Right lobe of liver (tissue), 6 donors: ENCODE data around the gene MPPED1. TPM values are rescaled to one million over a fixed set of nuclear protein-coding genes. Genes with fewer than 3 reads are reported as not detected.

Experiments used
- ATAC-seq, 4 donors: fragments of 200-7000 bp; cut with Tn5 transposase; one replicate each; pipeline ENCODE4 v1.9.1; 2020; ENCODE audit warnings: mild to moderate bottlenecking in 4 of 4, moderate library complexity in 4 of 4
- DNase-seq, 3 donors: peaks; one replicate each; pipeline ENCODE4 v3.0.0-alpha.2; 2020
- H3K27ac ChIP-seq, 3 donors: fragments of 200-600 bp; one replicate each; pipeline ENCODE4 v1.8.0; 2022
- H3K27me3 ChIP-seq, 2 donors: fragments of 200-600 bp; one replicate each; pipeline ENCODE4 v1.8.0; 2022
- H3K36me3 ChIP-seq, 4 donors: fragments of 200-600 bp; sonication (generic) in 1 of 4; one replicate each; pipeline versions ENCODE4 v1.5.1 to v1.8.0; 2017 to 2022; ENCODE audit warnings: control low read depth in 1 of 4
- H3K4me1 ChIP-seq, 4 donors: fragments of 200-600 bp; sonication (generic) in 1 of 4; one replicate each; pipeline versions ENCODE4 v1.5.1 to v1.8.0; 2017 to 2022; ENCODE audit warnings: control low read depth in 1 of 4
- H3K4me3 ChIP-seq, 3 donors: fragments of 200-600 bp; one replicate each; pipeline ENCODE4 v1.8.0; 2022
- H3K9me3 ChIP-seq, 4 donors: fragments of 200-600 bp; sonication (generic) in 1 of 4; one replicate each; pipeline versions ENCODE4 v1.5.1 to v1.8.0; 2017 to 2022; ENCODE audit warnings: control low read depth in 1 of 4
- CTCF ChIP-seq, 4 donors: fragments of 200-600 bp in 3 of 4; fragments of 450-650 bp in 1 of 4; IDR thresholded peaks; one replicate each; pipeline versions ENCODE4 v1.5.1 to v1.8.0; 2016 to 2022; ENCODE audit warnings: antibody characterized with exemption in 4 of 4, mild to moderate bottlenecking in 2 of 4
- POLR2A ChIP-seq: fragments of 450-650 bp; IDR thresholded peaks from one replicate; pipeline ENCODE4 v1.6.1; 2017; ENCODE audit warnings: antibody characterized with exemption, mild to moderate bottlenecking
- WGBS: methylation state at CpG from one replicate; pipeline ENCODE4 v1.1.6; 2018; ENCODE audit warnings: low coverage, low lambda C conversion rate; ENCODE audit not compliant: insufficient coverage; ENCODE audit errors: missing lambda C conversion rate; 5-methylcytosine and 5-hydroxymethylcytosine counted together
- intact Hi-C, 2 donors: fragments of 100-400 bp; cut with DNase I; formaldehyde crosslinking; loops; one replicate each; pipeline versions ENCODE4 v1.11.2 to v1.14.1; 2022
- total RNA-seq, 6 experiments: library from RNA; depleted of rRNA in 2 of 6; stranded (reverse); fragments of >200 nt in 2 of 6; fragmentation: NEBNext Ultra II Directional in 3 of 6; extraction: Animal tissue kit (Norgen Biotek cat#: 25700) in 3 of 6; gene quantifications; one replicate each; pipeline versions ENCODE4 v1.1.0 to v1.2.4, GENCODE V29; 2016 to 2023
- donor health status: DM: no; HTN: yes; CAD: no.
- donor health status: DM: no; HTN: no; CAD: no.
- donor health status: DM: no; HTN: no; CAD: no.
- donor health status: DM: no; HTN: yes; CAD: no.
- donor health status: DM: no; HTN: yes; CAD: no.

MPPED1 gene
- total RNA-seq, 6 experiments from 2014 or later = 2.4 to 13.8 (median 11.3) TPM

- DNase-seq = no peak
- H3K27ac ChIP-seq = no peak overlapping the region
- H3K4me3 ChIP-seq = no peak overlapping the region
- no peak for ATAC-seq
- intact Hi-C loops = no loop called here
- H3K4me1 ChIP-seq = no peaks in the 10 kb centered on the region
- no peaks in the 10 kb centered on the region for H3K27me3 ChIP-seq
- WGBS = 74% methylated on average over 2 of the region's 3 CpGs
- no peaks in the 10 kb centered on the region for H3K36me3 ChIP-seq
- no peaks in the 10 kb centered on the region for H3K9me3 ChIP-seq
- TF ChIP-seq POLR2A = no peak
- no peak for TF ChIP-seq CTCF (IDR thresholded peaks at IDR 0.05)
Measured at GRCh38 chr22:43448048-43448447, 36.2 kb downstream of the MPPED1 start.

- Histone ChIP-seq H3K27me3 (no peaks in the 10 kb centered on the region), H3K27ac (no peak overlapping the region), H3K36me3 (no peaks in the 10 kb centered on the region), H3K4me1 (no peaks in the 10 kb centered on the region), H3K4me3 (no peak overlapping the region), H3K9me3 (no peaks in the 10 kb centered on the region)
- TF ChIP-seq POLR2A (no peak), CTCF (IDR thresholded peaks at IDR 0.05) (no peak)
- intact Hi-C loops = no loop called here
- 28% methylated on average over 7 of the region's 16 CpGs for WGBS
- DNase-seq (peak in 1 of 3 donors; percentile 37), ATAC-seq (no peak)
Measured at GRCh38 chr22:43449205-43449830, 37.5 kb downstream of the MPPED1 start.

- Histone ChIP-seq H3K9me3 (no peaks in the 10 kb centered on the region), H3K27ac (no peak overlapping the region), H3K27me3 (no peaks in the 10 kb centered on the region), H3K4me1 (no peaks in the 10 kb centered on the region), H3K36me3 (no peaks in the 10 kb centered on the region), H3K4me3 (no peak overlapping the region)
- no peak for TF ChIP-seq CTCF (IDR thresholded peaks at IDR 0.05)
- TF ChIP-seq POLR2A = no peak
- 40% methylated on average over 1 of the region's 11 CpGs for WGBS
- intact Hi-C loops = no loop called here
- ATAC-seq (no peak), DNase-seq (peak in 1 of 3 donors; percentile 17)
Measured at GRCh38 chr22:43449831-43450225, 38.0 kb downstream of the MPPED1 start.

- Histone ChIP-seq H3K36me3 (no peaks in the 10 kb centered on the region), H3K9me3 (no peaks in the 10 kb centered on the region), H3K4me1 (no peaks in the 10 kb centered on the region), H3K27ac (no peak overlapping the region), H3K4me3 (no peak overlapping the region), H3K27me3 (no peaks in the 10 kb centered on the region)
- WGBS = 69% methylated on average over 15 of the region's 18 CpGs
- no peak for TF ChIP-seq CTCF (IDR thresholded peaks at IDR 0.05)
- intact Hi-C loops = no loop called here
- peak in 1 of 3 donors; percentile 28 for DNase-seq
- no peak for ATAC-seq
Measured at GRCh38 chr22:43451371-43452050, 39.7 kb downstream of the MPPED1 start.
